Measurements from ENCODE around the gene SNX9.

Gene SNX9

GRCh38 chr6:157989541-157990289 is 166.7 kb downstream of the SNX9 start:
- peak overlapping the region; percentile 68 for H3K4me3 Mint-ChIP-seq
- H3K36me3 Mint-ChIP-seq (ENCODE audit: low read depth): peaks cover 6% of the 10 kb centered on the region
- peak overlapping the region; percentile 84 for H3K27ac Mint-ChIP-seq
- DNase-seq: no peak
- H3K27me3 Mint-ChIP-seq: no peaks in the 10 kb centered on the region
- peaks cover 66% of the 10 kb centered on the region for H3K4me1 Mint-ChIP-seq (ENCODE audit: low read depth)
- no peaks in the 10 kb centered on the region for H3K9me3 Mint-ChIP-seq

DNA sequence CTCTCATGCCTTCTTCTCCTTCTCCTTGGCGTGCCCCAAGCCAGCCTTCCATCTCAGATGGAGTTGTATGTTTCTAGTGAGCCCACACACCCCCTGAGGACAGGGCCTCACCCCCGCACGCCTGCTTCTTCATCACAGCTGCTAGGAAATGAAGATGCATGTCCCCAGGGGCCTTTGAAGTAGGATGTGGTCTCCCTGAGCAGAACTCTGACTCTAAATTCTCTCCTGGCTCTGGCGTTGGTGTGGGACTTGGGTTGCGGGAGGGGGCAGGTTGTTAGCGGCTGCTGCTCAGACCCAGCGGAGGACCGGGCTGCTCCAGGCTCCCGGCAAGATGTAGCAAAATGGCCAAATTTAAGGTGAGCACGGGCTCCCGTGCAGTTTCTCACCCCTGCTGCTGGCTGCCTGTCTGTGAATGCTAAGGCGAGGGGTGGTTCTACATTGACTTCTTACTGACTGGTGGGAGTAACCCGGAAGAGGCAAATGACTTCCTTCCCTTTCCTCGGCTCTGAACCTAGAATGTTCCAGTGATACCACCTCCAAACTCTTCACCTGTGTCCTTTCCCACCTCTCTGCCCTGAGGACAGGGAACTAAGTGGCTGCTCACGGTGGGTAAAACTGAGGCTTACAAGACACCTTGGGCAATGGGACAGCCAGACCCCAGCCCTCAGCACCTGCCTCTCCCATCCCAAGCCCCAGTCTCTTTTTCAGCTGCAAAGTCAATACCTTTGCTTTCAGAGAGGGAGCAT is 167.4 kb downstream of the SNX9 start:
- H3K27ac Mint-ChIP-seq: peak overlapping the region; percentile 84

DNA sequence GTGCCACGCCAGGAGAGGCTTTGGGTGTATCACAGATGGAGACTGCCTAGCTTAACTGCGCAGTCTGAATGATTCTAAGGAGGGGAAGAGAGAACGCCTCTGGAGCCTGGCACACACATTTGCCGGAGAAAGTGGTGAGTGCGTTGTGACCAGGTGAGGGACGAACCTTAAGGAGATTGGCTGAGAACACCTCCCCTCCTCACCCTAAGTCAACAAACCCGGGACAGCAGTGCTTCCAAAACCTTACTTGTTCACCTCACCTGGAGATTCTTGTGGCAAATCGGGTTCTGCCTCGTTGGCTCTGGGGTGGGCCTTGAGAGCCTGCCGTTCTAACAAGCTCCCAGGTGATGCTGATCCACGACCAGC is 168.0 kb downstream of the SNX9 start:
- Mint-ChIP-seq H3K4me3 (no peak overlapping the region), H3K4me1 (ENCODE audit: low read depth) (peaks cover 61% of the 10 kb centered on the region), H3K27me3 (no peaks in the 10 kb centered on the region), H3K27ac (peak overlapping the region; percentile 31), H3K9me3 (no peaks in the 10 kb centered on the region), H3K36me3 (ENCODE audit: low read depth) (peaks cover 6% of the 10 kb centered on the region)
- no peak for DNase-seq

More for the DNA sequence above, 167.4 kb downstream of the SNX9 start:
- peaks cover 6% of the 10 kb centered on the region for H3K36me3 Mint-ChIP-seq (ENCODE audit: low read depth)
- DNase-seq: peak; percentile 49
- H3K27me3 Mint-ChIP-seq: no peaks in the 10 kb centered on the region
- H3K4me1 Mint-ChIP-seq (ENCODE audit: low read depth): peaks cover 63% of the 10 kb centered on the region
- peak overlapping the region; percentile 68 for H3K4me3 Mint-ChIP-seq
- no peaks in the 10 kb centered on the region for H3K9me3 Mint-ChIP-seq

- Mint-ChIP-seq H3K4me1 (ENCODE audit: low read depth) (peaks cover 63% of the 10 kb centered on the region), H3K27me3 (no peaks in the 10 kb centered on the region), H3K4me3 (no peak overlapping the region), H3K36me3 (ENCODE audit: low read depth) (peaks cover 8% of the 10 kb centered on the region), H3K9me3 (no peaks in the 10 kb centered on the region), H3K27ac (no peak overlapping the region)
- no peak for DNase-seq
Observed at GRCh38 chr6:157993076-157993475, 170.0 kb downstream of the SNX9 start.

- H3K9me3 Mint-ChIP-seq: no peaks in the 10 kb centered on the region
- H3K27ac Mint-ChIP-seq: no peak overlapping the region
- no peak for DNase-seq
- peaks cover 7% of the 10 kb centered on the region for H3K36me3 Mint-ChIP-seq (ENCODE audit: low read depth)
- no peak overlapping the region for H3K4me3 Mint-ChIP-seq
- H3K27me3 Mint-ChIP-seq: no peaks in the 10 kb centered on the region
- H3K4me1 Mint-ChIP-seq (ENCODE audit: low read depth): peaks cover 55% of the 10 kb centered on the region
Observed at GRCh38 chr6:157994125-157994795, 171.2 kb downstream of the SNX9 start.
